GM23338 (cell line): ENCODE measurements around the gene ANKRD66.

Source experiments
- CREB1 ChIP-seq: fragments of 250-450 bp; sonication (Bioruptor Pico); IDR thresholded peaks from 2 replicates; pipeline ENCODE4 v1.5.0; 2020; ENCODE audit warnings: low read depth, mild to moderate bottlenecking, moderate library complexity
- CTCF ChIP-seq, 2 experiments: fragments of 200-600 bp in 1 of 2; sonication (generic) in 1 of 2; conservative IDR thresholded peaks; 2 replicates each; pipeline versions ENCODE4 v1.5.1 to v1.6.1; 2016 to 2017; ENCODE audit warnings: antibody characterized with exemption in 2 of 2, low read depth in 2 of 2, mild to moderate bottlenecking in 2 of 2, moderate library complexity in 1 of 2
- ETS1 ChIP-seq: IDR thresholded peaks from 2 replicates; pipeline ENCODE4 v1.6.1; 2016; ENCODE audit warnings: antibody characterized with exemption
- EZH2 ChIP-seq: fragments of 200-600 bp; sonication (generic); IDR thresholded peaks from one replicate; pipeline ENCODE4 v1.8.0; 2017; ENCODE audit warnings: antibody characterized with exemption, mild to moderate bottlenecking, low read depth; ENCODE audit not compliant: unreplicated experiment
- EZH2phosphoT487 ChIP-seq: fragments of 200-600 bp; sonication (generic); IDR thresholded peaks from one replicate; pipeline ENCODE4 v1.8.1; 2018; ENCODE audit warnings: antibody characterized with exemption; ENCODE audit not compliant: unreplicated experiment
- JUNB ChIP-seq: IDR thresholded peaks from one replicate; pipeline ENCODE4 v1.6.1; 2016; ENCODE audit warnings: antibody characterized with exemption; ENCODE audit not compliant: unreplicated experiment
- NANOG ChIP-seq: IDR thresholded peaks from 2 replicates; pipeline ENCODE4 v1.6.1; 2016; ENCODE audit warnings: antibody characterized with exemption, borderline replicate concordance
- POLR2AphosphoS5 ChIP-seq: IDR thresholded peaks from 2 replicates; pipeline ENCODE4 v1.6.1; 2016; ENCODE audit warnings: antibody characterized with exemption, low read depth
- REST ChIP-seq: IDR thresholded peaks from one replicate; pipeline ENCODE4 v1.6.1; 2018; ENCODE audit warnings: antibody characterized with exemption; ENCODE audit not compliant: unreplicated experiment
- ZNF114 ChIP-seq: fragments of 250-450 bp; sonication (Bioruptor Pico); IDR thresholded peaks from 2 replicates; pipeline ENCODE4 v1.5.0; 2020; ENCODE audit warnings: mild to moderate bottlenecking, moderate library complexity
- ZNF331 ChIP-seq: fragments of 250-450 bp; sonication (Bioruptor Pico); IDR thresholded peaks from 2 replicates; pipeline ENCODE4 v1.5.0; 2020; ENCODE audit warnings: low read depth, mild to moderate bottlenecking, moderate library complexity

- TF ChIP-seq CTCF (conservative IDR thresholded peaks at IDR 0.05; ENCODE audit: low read depth in 2 of 2) = no peak
- no peak for TF ChIP-seq POLR2AphosphoS5
- TF ChIP-seq REST = no peak
- TF ChIP-seq EZH2 = no peak
- TF ChIP-seq EZH2phosphoT487 = no peak
- no peak for TF ChIP-seq ZNF114 (CRISPR knock-in tag)
- no peak for TF ChIP-seq NANOG
- TF ChIP-seq CREB1 (CRISPR knock-in tag) = no peak
- no peak for TF ChIP-seq ETS1
- no peak for TF ChIP-seq JUNB
- no peak for TF ChIP-seq ZNF331 (CRISPR knock-in tag)
Observed at GRCh38 chr6:46699970-46700369, 46.8 kb upstream of the ANKRD66 start.
